T-helper 1 cell (primary cell): ENCODE measurements around the gene OR52R1.
"Not testable (repeated sequence)": the region's sequence is repeated elsewhere in the genome, so short reads cannot be mapped to it uniquely, and the experiment has no call there.

ENCODE experiments used
- DNase-seq, 5 donors: peaks; one replicate each; pipeline ENCODE4 v3.0.0-alpha.2; 2012 to 2020
- total RNA-seq, 4 donors: gene quantifications; one replicate each; lab custom pipeline; 2026; lab: John Stamatoyannopoulos, UW

OR52R1 gene
- 0 reads per million in 4 donors for total RNA-seq

DNA sequence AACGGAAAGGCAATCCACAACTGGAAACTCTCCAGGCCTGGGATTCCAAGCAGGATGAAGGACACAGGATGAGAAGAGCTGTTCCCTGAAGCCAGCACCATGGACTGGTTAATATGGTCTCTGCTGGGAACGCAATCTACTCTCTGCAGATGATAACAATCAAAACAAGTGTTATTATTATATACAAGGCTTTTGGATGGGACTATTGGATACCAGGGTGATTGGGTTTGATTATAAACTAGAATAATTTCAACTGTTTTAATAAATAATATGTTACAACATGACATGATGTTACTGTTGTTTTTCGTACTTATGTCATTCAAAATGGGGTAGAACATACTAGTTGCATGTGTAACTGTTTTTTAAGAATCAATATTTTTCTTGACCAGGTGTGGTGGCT is at the start of gene OR52R1:
Gene OR52R1, minus strand, starts transcription at position 101 of the 400 bp plus-strand sequence. Its CDS starts 0 bp downstream, at position 101.
- no peak for DNase-seq

DNA sequence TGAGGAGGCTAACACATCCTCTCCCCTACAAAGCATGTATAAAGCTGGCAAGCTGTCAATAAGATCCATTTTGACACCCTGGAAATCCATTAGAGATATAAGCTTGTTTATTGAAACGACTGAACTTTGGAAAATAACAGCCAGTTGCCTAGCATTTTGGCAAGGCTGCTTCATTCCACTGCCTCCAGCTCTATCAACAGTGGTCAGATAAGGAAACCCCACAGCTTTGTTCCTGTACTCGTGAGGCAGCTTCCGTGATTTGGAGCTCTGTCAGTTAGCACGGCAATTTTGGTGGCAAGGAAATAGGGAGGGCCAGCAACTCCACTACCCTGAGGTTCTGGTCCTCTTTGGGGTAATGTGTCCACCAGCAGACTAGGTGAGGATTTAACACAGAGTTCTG is 46.9 kb upstream of the OR52R1 start:
- DNase-seq, result no peak

DNA sequence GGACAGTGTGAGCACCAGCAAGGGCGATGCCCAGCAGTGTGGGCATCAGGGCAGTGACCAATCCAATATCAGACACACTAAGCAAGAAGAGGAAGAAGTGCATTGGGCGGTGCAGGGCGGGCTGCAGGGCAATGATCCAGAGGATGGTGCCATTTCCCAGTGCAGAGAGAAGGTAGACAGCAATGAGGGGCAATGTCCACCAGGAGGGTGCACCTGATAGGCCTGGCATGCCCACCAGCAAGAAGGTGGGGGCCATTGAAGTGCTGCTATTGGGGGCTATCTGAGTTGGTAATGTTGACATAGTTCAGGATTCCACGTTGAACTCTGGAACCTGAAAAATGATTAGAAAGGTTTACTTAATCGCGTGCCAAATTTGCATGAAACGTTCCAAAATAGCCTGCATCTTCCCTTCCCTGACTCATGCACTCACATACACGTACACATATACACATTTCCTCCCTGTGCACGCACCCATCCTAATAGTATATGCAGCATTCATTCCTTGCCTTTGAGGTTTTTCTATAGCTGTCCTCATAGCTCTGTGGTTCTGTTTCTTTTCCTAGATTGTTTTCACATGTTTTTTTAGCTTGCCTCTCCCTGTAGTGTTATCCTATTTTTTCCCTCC is 44.8 kb upstream of the OR52R1 start, which contains the start of gene OR51S1:
Gene OR51S1, minus strand, starts transcription at position 301 of the 625 bp plus-strand sequence. Its CDS starts 0 bp downstream, at position 301.
- no peak for DNase-seq

DNA sequence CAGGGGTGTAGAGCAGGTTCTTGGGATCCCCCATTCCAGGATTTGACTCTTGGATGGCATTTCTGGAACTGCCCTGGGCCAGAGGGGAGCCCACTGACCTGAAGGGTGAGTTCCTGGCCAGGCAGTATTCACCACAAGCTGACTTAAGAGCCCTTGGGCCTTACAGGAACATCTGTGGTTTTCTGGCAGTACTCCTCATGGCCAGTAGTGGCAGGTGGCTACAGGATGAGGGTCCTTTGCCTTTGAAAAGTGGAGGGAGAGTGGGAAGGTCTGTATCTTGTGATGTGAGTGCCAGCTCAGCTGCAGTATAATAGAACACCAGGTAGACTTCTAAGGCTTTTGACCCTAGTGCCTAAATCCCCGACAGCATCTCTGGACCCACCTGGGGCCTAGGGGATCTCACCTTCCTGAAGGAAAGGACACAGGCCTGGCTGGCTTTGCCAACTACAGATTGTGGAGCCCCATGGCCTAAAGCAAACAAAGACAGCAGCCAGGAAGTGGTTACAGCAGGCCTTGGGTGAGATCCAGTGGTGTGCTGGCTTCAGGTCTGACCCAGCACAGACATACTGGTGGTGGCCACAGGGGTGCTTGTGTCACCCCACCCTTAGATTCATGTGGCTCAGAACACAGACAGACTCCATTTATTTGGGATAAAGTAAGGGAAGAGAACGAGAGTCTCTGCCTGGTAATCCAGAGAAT is 35.8 kb upstream of the OR52R1 start:
- no peak for DNase-seq

DNA sequence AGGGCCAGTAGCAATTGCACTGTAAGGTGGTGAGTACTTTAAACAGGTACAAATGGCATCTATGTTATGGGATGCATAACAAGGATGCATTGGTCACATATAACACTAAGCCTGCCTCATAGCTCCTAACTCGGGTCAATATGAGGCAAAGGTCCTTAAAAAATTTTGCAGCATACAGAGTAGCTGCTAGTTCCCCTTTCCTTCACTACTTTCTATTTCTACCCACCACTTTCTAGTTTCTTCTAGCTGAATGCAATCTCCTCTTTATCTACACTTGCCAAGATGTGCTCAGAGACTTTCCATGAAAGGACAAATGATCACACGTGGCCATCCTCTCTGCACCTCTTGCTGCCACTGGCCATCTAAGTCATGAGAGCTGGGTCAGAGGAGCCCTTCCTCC is 26.7 kb upstream of the OR52R1 start:
- DNase-seq, result no peak

DNA sequence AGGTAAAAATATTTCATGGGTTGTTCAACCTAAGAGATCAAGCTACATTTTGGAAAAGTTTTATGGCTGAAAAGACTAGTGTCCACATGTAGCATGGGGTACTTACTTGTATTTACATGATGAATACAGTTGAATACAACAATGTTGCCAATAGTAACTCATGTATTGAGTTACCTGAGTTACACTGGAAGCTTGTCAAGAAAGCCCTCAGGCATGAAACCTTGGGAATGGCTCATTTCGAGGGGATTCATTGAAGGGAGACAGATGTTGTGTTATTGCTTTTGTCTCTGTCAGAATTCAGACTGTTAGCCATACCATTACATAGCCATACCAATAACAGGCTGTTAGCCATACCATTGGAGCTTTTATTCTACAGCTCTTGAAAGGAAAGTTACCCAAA is 26.2 kb upstream of the OR52R1 start:
- DNase-seq, result no peak

DNA sequence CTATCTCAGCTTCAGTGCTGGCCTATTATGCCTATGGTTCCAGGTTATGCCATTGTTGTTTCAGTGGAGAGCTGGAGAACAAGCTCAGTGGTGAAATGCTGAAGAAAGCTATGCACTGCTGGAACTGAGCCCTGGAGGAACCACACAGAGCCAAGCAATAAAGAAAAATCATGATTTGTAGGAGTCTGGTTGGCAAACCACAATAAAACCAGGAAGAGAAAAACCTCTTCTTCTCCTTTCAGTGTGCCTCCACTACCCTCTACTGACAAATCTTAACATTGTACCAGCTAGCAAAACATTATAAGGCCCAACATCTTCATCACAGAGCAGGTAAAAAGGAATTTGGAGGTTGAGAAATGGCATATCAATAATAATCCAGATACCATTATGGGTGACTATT is 22.2 kb upstream of the OR52R1 start:
- DNase-seq, result no peak

DNA sequence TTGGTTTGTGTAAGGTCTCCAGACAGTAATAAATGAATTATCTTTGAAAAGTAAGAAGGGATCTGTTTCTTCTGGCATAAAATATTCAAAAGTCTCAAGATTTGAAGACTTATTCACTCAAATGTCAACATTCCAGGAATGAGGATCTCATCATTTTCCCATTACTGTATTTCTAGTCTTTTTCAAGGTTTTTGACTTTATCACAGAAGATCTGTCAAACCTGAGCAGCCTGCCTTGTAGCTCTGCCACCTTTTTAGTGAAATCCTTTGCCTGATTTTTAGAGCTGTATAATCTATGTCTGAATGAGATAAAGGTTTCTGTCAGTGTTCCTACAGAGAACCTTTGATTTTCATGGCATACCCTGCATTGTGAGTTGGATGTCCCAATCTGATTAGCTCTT is 21.0 kb upstream of the OR52R1 start:
- DNase-seq, result no peak

DNA sequence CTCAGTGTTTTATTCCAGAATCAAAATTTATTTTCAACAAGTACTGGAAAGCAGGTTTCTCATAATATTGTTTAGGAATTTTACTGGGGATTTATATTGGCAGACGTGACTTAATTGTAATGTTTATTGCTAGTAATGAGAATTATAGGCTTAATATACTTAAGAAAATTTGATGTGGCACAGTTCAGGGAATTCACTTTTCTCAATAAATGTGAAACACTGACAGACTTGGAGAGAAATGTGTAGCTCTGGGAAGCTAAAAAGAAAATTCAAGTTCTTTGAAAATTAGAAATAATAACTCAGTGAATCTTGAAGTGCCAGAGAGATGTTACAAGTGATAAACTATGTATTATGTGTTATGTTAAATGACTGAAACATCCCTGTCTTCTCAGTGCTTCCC is 16.8 kb upstream of the OR52R1 start, which contains the start of gene OR51F2:
Gene OR51F2, plus strand, starts transcription at position 301 of the 400 bp plus-strand sequence. CDS start 101 bp downstream, outside the sequence.
- no peak for DNase-seq

DNA sequence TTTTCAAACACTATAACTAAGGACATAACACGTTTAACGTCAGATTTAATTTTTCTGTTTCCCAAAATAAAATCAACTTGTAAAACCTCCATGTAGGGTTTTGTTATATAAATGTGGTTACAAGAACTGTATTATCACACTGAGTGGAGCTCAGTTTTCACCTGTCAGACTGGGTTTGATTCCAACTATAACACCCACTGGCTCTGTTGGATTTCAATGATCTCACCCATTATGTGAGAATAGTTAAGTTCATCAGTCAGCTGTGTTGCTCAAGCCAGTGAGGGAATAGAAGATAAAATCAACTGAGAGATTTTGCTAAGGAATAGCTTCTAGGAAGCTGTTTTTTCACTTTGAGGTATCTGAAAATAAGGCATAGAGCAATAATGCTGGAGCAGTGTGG is 5.1 kb upstream of the OR52R1 start:
- DNase-seq, result no peak

DNA sequence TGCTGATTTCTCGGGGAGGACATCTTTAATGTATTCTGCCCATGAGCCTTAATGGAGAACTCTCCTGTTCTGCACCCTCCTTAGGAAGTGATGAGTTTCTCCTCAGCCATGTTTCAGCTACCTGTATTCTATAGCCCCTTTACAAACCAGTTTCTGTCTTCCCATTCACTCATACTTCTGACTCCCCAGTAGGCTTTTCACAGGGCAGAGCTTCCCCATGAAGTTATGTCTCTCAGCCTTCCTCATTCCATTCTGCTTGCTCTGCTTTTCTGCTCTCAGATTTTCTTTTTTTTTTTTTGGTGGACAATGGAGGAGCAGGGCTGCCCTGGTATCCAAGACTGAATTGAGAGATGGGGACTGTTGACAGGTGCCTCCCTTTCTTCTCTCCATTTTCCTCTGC is 4.3 kb upstream of the OR52R1 start:
- no peak for DNase-seq

DNA sequence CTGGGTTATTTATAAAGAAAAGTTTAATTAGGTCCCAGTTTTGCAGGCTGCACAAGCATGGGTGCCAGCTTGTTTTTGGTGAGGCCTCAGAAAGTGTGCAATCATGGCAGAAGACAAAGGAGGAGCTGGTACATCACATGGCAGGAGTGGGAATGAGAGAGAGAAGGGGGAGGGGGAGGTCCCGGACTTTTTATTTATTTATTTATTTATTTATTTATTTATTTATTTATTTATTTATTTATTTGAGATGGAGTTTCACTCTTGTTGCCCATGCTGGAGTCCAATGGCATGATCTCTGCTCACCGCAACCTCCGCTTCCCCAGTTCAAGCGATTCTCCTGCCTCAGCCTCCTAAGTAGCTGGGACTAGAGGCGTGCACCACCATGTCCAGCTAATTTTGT is 2.9 kb downstream of the OR52R1 start:
- not testable (repeated sequence) for DNase-seq

DNA sequence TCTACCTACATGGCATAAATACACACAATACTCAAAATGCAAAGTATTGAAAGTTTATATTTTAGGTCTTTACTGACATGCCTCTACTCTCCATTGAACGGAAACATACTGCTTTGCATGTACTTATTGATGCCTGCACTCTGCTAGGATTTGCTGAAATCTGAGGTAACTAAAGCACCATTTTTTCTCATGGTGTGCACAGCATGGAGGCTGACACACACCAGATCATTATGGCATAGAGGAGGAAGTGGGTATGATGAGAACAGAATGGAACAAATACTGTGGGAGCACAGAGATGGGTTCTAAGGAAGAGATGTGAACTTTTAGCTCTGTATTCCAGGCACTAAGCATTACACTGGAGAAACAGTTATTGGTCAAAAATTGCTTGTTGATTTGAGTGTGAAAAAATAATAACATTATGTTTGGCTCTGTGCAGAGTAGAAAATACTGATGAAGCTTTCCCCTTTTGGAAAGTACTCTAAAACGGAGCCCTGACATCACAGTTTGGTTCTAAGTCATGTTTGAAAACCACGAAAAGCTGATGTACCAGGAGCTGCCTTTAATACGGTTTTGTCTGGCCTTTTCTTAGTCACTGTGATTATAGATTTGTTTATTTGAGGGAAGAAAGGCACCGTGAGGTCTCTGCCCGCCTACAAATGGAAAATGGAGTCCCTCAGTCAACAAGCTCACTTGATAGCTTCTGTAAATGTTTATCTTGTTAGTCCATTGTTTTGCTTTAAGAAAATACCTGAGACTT is 5.6 kb downstream of the OR52R1 start:
- DNase-seq, result no peak

DNA sequence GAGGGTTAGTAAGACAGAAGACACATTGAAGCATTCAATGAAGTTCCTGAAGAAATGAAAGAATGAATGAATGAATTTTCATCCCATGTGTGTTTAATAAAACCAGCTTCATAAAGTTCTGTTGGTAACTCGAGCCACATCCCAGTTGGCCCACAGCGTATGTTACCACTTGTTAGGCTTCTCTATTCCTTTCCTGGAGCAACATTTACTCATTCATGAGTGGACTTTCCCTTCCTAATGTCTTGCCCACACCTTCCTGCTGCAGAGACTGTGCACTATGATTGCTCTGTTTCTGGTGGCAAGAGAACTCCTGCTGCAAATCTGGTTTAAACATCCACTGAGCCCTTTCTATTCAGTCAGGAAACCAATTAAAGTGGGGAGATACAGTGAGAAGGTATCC is 7.0 kb downstream of the OR52R1 start:
- DNase-seq, result no peak

DNA sequence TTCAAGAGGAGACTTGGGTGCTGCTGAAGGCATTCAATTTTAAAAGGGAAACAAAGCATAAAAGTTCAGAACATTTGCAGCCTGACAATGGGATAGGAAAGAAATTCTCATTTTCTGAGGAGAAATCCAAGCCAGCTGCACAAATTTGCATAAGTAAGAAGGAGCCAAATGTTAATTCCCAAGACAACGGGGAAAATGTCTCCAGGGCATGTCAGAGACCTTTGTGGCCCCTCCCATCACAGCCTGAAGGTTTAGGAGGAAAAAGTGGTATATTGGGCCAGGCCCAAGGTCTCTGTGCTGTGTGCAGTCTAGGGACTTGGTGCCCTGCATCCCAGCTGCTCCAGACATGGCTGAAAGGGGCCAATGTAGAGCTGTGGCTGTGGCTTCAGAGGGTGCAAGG is 21.7 kb downstream of the OR52R1 start:
- no peak for DNase-seq

DNA sequence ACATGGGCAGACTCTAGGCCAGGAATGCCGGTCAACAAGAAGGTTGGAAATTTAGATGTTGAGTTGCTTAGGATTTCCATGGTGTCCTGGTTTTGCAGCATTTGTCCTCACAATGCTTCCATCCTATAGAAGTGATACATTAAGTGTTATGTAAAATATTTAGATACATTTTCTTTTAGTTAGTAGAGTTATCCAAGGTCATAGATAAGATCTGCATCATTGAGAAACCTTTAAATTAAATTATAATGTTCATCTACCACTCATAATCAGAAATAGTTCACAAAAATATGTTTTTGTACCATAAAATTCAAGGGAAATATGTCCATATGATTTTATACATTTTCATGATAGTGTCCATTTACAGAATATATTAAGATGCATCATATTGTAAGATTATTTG is 34.3 kb downstream of the OR52R1 start, which contains the start of gene OR51F1:
Gene OR51F1, minus strand, starts transcription at position 101 of the 400 bp plus-strand sequence. Its CDS starts 0 bp downstream, at position 101.
- DNase-seq, result no peak

DNA sequence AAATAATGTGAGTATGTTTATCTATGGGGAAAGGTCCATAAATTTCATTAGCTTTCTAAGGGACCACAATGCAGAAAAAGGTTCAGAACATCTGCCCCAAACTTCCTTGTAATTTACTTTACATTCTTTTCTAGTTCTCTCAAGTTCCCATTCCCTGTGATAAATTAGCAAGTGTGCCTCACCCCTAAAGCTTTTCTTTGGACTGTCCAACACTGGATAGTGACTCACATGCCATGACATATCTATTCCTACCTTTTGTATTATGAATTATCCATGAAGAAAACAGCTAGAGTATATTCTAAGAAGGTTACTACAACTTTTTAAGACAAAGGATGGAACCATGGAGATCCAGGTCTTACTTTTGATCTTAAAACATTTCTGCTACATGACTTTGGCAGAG is 36.1 kb downstream of the OR52R1 start:
- DNase-seq, result no peak

DNA sequence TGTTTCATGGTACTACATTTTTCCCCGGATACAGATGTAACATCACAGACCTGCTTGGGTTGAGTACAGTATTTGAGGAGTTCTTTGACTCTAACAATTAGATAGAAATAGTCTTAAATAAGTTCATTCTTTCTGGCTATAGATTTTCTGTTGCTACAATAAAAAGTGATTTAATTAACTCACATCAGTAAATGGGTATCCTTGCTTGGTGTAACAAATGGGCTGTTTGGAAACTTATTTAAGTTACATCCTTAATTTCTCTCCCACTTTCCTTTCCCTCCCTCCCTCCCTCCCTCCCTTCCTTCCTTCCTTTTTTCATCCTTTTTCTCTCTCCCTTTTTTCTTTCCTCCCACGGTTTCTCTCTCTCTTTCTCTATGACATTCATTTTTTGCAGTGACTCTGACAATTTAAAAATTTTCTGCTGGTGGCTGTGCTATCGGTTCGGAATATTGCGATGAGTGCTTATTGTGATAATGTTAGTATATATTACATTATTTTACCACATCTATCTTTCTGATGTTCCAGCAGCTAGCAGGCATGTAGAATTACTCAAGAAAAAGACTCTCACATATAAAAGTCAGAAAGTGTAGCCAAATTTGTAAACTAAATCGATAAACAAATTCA is 37.6 kb downstream of the OR52R1 start:
- no peak for DNase-seq

DNA sequence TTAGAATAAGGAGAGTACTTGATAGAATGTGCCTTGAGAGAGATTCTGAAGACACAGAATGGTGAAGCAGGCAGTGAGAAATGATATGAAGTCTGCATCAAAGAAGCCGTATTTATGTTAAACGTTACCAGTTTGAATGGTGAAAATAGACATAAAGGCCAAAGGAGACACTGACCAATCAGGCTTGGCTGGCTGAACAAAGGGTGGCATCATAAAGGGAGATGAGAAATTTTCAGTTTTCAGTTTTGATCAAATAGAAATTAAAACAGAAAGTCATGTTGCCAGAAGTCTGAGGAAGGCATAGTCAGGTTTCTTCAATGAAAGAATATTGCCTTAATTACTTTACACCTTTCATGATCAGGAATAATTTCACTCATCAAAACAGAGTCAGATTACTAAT is 41.1 kb downstream of the OR52R1 start:
- no peak for DNase-seq
